ENCODE measurements around the gene TXNDC11.

TXNDC11 gene

DNA sequence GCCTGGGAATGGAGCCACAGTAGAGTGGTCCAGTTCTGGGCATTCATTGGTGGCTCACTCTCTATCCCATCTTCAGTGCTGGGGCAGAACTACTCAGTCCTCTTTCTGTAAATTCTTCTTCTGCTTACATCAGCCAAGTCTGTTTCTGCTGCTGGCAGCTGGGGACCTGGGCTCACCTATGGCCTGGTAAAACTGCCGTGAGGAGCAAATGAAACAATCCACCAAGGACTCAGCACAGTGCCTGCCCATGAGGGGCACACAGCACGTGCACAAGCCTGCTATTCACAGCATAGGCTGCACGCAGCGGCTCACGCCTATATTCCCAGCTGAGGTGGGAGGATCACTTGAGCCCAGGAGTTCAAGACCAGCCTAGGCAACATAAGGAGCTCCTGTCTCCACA, 105.3 kb downstream of the TXNDC11 start:
- Histone ChIP-seq H3K4me3 (ENCODE audit: low read depth, low read length) (no peak overlapping the region), H4K12ac (ENCODE audit: low read depth, low read length) (no peak overlapping the region), H2AK5ac (ENCODE audit: low read length) (no peak overlapping the region), H2AFZ (ENCODE audit: insufficient read depth, low read length, poor library complexity) (no peak overlapping the region), H3K36me3 (ENCODE audit: control insufficient read depth in 1 of 2, insufficient read depth in 2 of 2, low read length in 2 of 2) (no peaks in the 10 kb centered on the region), H3K4me1 (ENCODE audit: control insufficient read depth in 1 of 2, insufficient read depth in 2 of 2, low read length in 2 of 2) (peaks cover 17 to 40% of the 10 kb centered on the region in 2 experiments), H2BK12ac (ENCODE audit: low read length) (no peak overlapping the region), H3K23ac (ENCODE audit: low read length) (no peak overlapping the region), H3K9ac (ENCODE audit: low read length) (no peak overlapping the region), H4K91ac (ENCODE audit: low read depth, low read length) (no peak overlapping the region), H3K27me3 (ENCODE audit: insufficient read depth, low read length) (no peaks in the 10 kb centered on the region), H3K9me3 (ENCODE audit: insufficient read depth, low read depth, low read length) (no peaks in the 10 kb centered on the region), H4K8ac (ENCODE audit: low read depth, low read length) (no peak overlapping the region), H3K79me2 (ENCODE audit: control insufficient read depth, insufficient read depth, low read length, poor library complexity) (no peaks in the 10 kb centered on the region), H3K4me2 (ENCODE audit: low read length) (no peak overlapping the region), H2BK5ac (ENCODE audit: low read depth, low read length, poor library complexity) (no peak overlapping the region), H3K18ac (ENCODE audit: low read length) (no peak overlapping the region), H3K4ac (ENCODE audit: low read depth, low read length) (no peak overlapping the region), H3K79me1 (ENCODE audit: low read length) (peaks cover 17% of the 10 kb centered on the region), H3K14ac (ENCODE audit: low read length) (no peak overlapping the region), H3K27ac (ENCODE audit: low read depth, low read length) (no peak overlapping the region), H2BK120ac (ENCODE audit: insufficient read depth, low read length, poor library complexity) (no peak overlapping the region)
- WGBS (ENCODE audit: extremely low coverage, insufficient coverage, insufficient read length) = no CpG with 5 or more reads among the region's 5 CpGs
- peak; percentile 56 to 70 for DNase-seq

GRCh38 chr16:11636172-11636721, 106.4 kb downstream of the TXNDC11 start:
- no peak overlapping the region for H2BK120ac ChIP-seq (ENCODE audit: insufficient read depth, low read length, poor library complexity)
- H3K14ac ChIP-seq (ENCODE audit: low read length) = no peak overlapping the region
- H2BK5ac ChIP-seq (ENCODE audit: low read depth, low read length, poor library complexity) = no peak overlapping the region
- H3K27ac ChIP-seq (ENCODE audit: low read depth, low read length) = no peak overlapping the region
- no peak overlapping the region for H3K4me3 ChIP-seq (ENCODE audit: low read depth, low read length)
- no peak overlapping the region for H4K12ac ChIP-seq (ENCODE audit: low read depth, low read length)
- H2AK5ac ChIP-seq (ENCODE audit: low read length) = no peak overlapping the region
- H3K27me3 ChIP-seq (ENCODE audit: insufficient read depth, low read length) = no peaks in the 10 kb centered on the region
- DNase-seq = peak; percentile 76 to 89
- no peaks in the 10 kb centered on the region for H3K9me3 ChIP-seq (ENCODE audit: insufficient read depth, low read depth, low read length)
- H3K18ac ChIP-seq (ENCODE audit: low read length) = no peak overlapping the region
- H2AFZ ChIP-seq (ENCODE audit: insufficient read depth, low read length, poor library complexity) = no peak overlapping the region
- WGBS (ENCODE audit: extremely low coverage, insufficient coverage, insufficient read length) = no CpG with 5 or more reads among the region's 14 CpGs
- peaks cover 19 to 43% of the 10 kb centered on the region in 2 experiments for H3K4me1 ChIP-seq (ENCODE audit: control insufficient read depth in 1 of 2, insufficient read depth in 2 of 2, low read length in 2 of 2)
- H3K4ac ChIP-seq (ENCODE audit: low read depth, low read length) = no peak overlapping the region
- H3K36me3 ChIP-seq (ENCODE audit: control insufficient read depth in 1 of 2, insufficient read depth in 2 of 2, low read length in 2 of 2) = no peaks in the 10 kb centered on the region
- H3K9ac ChIP-seq (ENCODE audit: low read length) = no peak overlapping the region
- no peak overlapping the region for H4K91ac ChIP-seq (ENCODE audit: low read depth, low read length)
- H3K79me2 ChIP-seq (ENCODE audit: control insufficient read depth, insufficient read depth, low read length, poor library complexity) = no peaks in the 10 kb centered on the region
- no peak overlapping the region for H3K23ac ChIP-seq (ENCODE audit: low read length)
- H3K4me2 ChIP-seq (ENCODE audit: low read length) = peak overlapping the region; percentile 59
- H2BK12ac ChIP-seq (ENCODE audit: low read length) = no peak overlapping the region
- peaks cover 19% of the 10 kb centered on the region for H3K79me1 ChIP-seq (ENCODE audit: low read length)
- peak overlapping the region; percentile 26 for H4K8ac ChIP-seq (ENCODE audit: low read depth, low read length)

DNA sequence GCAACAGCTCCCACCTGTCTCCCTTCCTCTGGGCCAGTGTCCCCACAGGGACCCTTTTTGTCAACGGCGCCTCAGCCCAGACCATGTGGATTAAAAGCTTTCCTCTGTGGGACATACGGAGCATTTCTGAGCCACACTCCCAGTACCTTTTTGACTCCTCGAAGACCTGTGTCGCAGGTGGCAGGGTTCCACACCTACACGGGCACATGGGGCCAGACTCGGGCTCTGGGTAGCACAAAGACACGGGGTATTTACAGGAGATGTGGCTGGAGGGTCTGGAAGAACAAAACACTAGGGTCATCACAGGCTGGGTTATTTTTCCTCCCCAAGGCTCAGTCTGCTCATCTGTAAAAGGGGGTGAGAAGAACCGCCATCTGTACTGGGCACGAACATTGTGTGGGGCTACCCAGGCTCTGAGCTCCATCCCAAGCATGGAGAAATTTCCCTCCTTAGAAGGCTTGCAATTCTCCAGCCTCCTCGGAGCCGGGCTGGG, 106.9 kb downstream of the TXNDC11 start:
- Histone ChIP-seq H3K9ac (ENCODE audit: low read length) (no peak overlapping the region), H4K91ac (ENCODE audit: low read depth, low read length) (peak overlapping the region; percentile 4), H3K27me3 (ENCODE audit: insufficient read depth, low read length) (no peaks in the 10 kb centered on the region), H2AK5ac (ENCODE audit: low read length) (no peak overlapping the region), H3K36me3 (ENCODE audit: control insufficient read depth in 1 of 2, insufficient read depth in 2 of 2, low read length in 2 of 2) (no peaks in the 10 kb centered on the region), H3K4me1 (ENCODE audit: control insufficient read depth in 1 of 2, insufficient read depth in 2 of 2, low read length in 2 of 2) (peaks cover 18 to 38% of the 10 kb centered on the region in 2 experiments), H3K79me2 (ENCODE audit: control insufficient read depth, insufficient read depth, low read length, poor library complexity) (no peaks in the 10 kb centered on the region), H2BK12ac (ENCODE audit: low read length) (no peak overlapping the region), H3K4ac (ENCODE audit: low read depth, low read length) (no peak overlapping the region), H3K79me1 (ENCODE audit: low read length) (peaks cover 17% of the 10 kb centered on the region), H2BK5ac (ENCODE audit: low read depth, low read length, poor library complexity) (no peak overlapping the region), H3K18ac (ENCODE audit: low read length) (no peak overlapping the region), H2BK120ac (ENCODE audit: insufficient read depth, low read length, poor library complexity) (no peak overlapping the region), H3K23ac (ENCODE audit: low read length) (no peak overlapping the region), H3K4me3 (ENCODE audit: low read depth, low read length) (no peak overlapping the region), H4K8ac (ENCODE audit: low read depth, low read length) (peak overlapping the region; percentile 26), H3K27ac (ENCODE audit: low read depth, low read length) (no peak overlapping the region), H4K12ac (ENCODE audit: low read depth, low read length) (no peak overlapping the region), H2AFZ (ENCODE audit: insufficient read depth, low read length, poor library complexity) (no peak overlapping the region), H3K4me2 (ENCODE audit: low read length) (peak overlapping the region; percentile 59), H3K14ac (ENCODE audit: low read length) (peak overlapping the region; percentile 1), H3K9me3 (ENCODE audit: insufficient read depth, low read depth, low read length) (no peaks in the 10 kb centered on the region)
- no CpG with 5 or more reads among the region's 12 CpGs for WGBS (ENCODE audit: extremely low coverage, insufficient coverage, insufficient read length)
- DNase-seq = no peak

DNA sequence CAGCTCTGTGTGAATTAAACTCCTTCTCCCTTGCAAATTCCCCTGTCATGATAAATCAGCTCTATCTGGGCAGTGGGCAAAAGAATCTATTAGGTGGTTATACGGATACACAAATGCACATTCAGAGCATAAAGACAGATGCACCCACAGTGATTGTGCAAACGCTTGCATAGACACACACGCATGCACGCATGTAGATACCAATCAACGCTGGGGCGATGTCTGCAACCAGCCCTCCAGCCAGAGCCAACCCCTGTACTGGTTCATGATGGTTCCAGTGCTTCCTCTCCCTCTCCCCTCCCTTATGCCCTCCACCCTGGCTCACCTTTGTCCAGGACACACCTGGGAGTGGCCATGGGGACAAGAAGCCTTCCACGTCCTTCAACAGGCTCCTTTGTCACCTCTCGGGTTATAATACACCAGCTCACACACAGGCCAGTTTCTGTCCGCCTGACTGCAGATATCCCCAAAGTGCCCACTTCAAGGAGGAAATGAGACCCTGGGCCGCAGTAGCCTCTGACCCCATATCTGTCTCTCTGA, 107.5 kb downstream of the TXNDC11 start:
- no peak overlapping the region for H2AFZ ChIP-seq (ENCODE audit: insufficient read depth, low read length, poor library complexity)
- H4K8ac ChIP-seq (ENCODE audit: low read depth, low read length) = no peak overlapping the region
- DNase-seq = peak; percentile 18 to 72
- H2BK5ac ChIP-seq (ENCODE audit: low read depth, low read length, poor library complexity) = no peak overlapping the region
- H3K18ac ChIP-seq (ENCODE audit: low read length) = no peak overlapping the region
- peak overlapping the region; percentile 63 for H2AK5ac ChIP-seq (ENCODE audit: low read length)
- H3K9ac ChIP-seq (ENCODE audit: low read length) = no peak overlapping the region
- no peaks in the 10 kb centered on the region for H3K79me2 ChIP-seq (ENCODE audit: control insufficient read depth, insufficient read depth, low read length, poor library complexity)
- H3K36me3 ChIP-seq (ENCODE audit: control insufficient read depth in 1 of 2, insufficient read depth in 2 of 2, low read length in 2 of 2) = no peaks in the 10 kb centered on the region
- H3K14ac ChIP-seq (ENCODE audit: low read length) = peak overlapping the region; percentile 1
- H4K12ac ChIP-seq (ENCODE audit: low read depth, low read length) = no peak overlapping the region
- H3K79me1 ChIP-seq (ENCODE audit: low read length) = peaks cover 17% of the 10 kb centered on the region
- H3K27ac ChIP-seq (ENCODE audit: low read depth, low read length) = no peak overlapping the region
- peaks cover 13 to 33% of the 10 kb centered on the region in 2 experiments for H3K4me1 ChIP-seq (ENCODE audit: control insufficient read depth in 1 of 2, insufficient read depth in 2 of 2, low read length in 2 of 2)
- H2BK12ac ChIP-seq (ENCODE audit: low read length) = no peak overlapping the region
- no peak overlapping the region for H3K4ac ChIP-seq (ENCODE audit: low read depth, low read length)
- H3K9me3 ChIP-seq (ENCODE audit: insufficient read depth, low read depth, low read length) = no peaks in the 10 kb centered on the region
- H3K4me2 ChIP-seq (ENCODE audit: low read length) = no peak overlapping the region
- H3K4me3 ChIP-seq (ENCODE audit: low read depth, low read length) = no peak overlapping the region
- H3K23ac ChIP-seq (ENCODE audit: low read length) = no peak overlapping the region
- no peaks in the 10 kb centered on the region for H3K27me3 ChIP-seq (ENCODE audit: insufficient read depth, low read length)
- no peak overlapping the region for H2BK120ac ChIP-seq (ENCODE audit: insufficient read depth, low read length, poor library complexity)
- H4K91ac ChIP-seq (ENCODE audit: low read depth, low read length) = peak overlapping the region; percentile 4
- no CpG with 5 or more reads among the region's 10 CpGs for WGBS (ENCODE audit: extremely low coverage, insufficient coverage, insufficient read length)
